ENCODE results near the gene TTLL9.

GRCh38 chr20:31920275-31920855 is 49.9 kb downstream of the TTLL9 start:
- TF ChIP-seq, protein P1, sequence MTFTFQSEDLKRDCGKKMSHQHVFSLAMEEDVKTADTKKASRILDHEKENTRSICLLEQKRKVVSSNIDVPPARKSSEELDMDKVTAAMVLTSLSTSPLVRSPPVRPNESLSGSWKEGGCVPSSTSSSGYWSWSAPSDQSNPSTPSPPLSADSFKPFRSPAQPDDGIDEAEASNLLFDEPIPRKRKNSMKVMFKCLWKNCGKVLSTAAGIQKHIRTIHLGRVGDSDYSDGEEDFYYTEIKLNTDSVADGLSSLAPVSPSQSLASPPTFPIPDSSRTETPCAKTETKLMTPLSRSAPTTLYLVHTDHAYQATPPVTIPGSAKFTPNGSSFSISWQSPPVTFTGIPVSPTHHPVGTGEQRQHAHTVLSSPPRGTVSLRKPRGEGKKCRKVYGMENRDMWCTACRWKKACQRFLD (CRISPR knock-in tag; IDR thresholded peaks at IDR 0.05; ENCODE audit: borderline replicate concordance), result no peak
- TF ChIP-seq, protein P2, sequence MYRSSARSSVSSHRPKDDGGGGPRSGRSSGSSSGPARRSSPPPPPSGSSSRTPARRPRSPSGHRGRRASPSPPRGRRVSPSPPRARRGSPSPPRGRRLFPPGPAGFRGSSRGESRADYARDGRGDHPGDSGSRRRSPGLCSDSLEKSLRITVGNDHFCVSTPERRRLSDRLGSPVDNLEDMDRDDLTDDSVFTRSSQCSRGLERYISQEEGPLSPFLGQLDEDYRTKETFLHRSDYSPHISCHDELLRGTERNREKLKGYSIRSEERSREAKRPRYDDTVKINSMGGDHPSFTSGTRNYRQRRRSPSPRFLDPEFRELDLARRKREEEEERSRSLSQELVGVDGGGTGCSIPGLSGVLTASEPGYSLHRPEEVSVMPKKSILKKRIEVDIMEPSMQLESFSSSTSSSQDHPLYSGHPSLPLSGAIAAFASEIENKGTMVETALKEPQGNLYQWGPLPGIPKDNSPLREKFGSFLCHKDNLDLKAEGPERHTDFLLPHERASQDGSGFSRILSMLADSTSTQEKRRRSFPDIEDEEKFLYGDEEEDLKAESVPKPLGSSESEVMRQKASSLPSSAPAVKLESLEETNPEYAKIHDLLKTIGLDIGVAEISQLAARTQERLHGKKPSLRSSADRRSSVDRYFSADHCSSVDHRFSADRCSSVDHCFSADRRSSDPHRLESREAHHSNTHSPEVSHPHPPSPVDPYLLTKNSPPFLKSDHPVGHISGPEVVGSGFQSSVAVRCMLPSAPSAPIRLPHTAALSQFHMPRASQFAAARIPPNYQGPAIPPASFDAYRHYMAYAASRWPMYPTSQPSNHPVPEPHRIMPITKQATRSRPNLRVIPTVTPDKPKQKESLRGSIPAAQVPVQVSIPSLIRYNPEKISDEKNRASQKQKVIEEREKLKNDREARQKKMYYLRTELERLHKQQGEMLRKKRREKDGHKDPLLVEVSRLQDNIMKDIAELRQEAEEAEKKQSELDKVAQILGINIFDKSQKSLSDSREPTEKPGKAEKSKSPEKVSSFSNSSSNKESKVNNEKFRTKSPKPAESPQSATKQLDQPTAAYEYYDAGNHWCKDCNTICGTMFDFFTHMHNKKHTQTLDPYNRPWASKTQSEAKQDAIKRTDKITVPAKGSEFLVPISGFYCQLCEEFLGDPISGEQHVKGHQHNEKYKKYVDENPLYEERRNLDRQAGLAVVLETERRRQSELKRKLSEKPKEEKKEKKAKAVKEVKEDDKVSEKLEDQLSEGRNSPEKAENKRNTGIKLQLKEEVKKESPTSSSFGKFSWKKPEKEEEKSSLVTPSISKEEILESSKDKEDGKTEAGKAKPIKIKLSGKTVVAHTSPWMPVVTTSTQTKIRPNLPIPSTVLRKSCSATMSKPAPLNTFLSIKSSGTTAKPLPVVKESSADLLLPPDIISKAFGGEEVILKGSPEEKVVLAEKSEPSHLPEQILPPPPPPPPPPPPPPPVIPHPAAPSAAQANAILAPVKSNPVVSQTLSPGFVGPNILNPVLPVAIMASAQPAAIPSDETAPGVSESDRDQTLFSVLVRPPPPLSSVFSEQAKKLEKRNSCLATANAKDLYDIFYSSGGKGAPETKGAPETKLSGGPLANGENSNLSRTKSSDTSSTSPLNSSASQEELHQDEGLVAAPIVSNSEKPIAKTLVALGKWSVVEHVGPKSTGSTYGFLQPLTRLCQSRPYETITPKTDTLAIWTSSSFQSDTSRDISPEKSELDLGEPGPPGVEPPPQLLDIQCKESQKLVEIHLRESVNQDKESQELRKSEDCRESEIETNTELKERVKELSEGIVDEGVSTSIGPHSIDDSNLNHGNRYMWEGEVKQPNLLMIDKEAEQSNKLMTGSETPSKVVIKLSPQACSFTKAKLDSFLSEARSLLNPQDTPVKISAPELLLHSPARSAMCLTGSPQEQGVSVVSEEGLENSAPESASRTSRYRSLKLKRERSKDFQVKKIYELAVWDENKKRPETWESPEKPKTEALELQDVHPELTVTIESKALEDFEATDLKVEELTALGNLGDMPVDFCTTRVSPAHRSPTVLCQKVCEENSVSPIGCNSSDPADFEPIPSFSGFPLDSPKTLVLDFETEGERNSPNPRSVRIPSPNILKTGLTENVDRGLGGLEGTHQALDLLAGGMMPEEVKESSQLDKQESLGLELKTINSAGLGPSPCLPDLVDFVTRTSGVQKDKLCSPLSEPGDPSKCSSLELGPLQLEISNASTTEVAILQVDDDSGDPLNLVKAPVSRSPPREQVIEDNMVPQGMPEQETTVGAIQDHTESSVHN (CRISPR knock-in tag; IDR thresholded peaks at IDR 0.05), result no peak
- TF ChIP-seq CREB1 (IDR thresholded peaks at IDR 0.05) (no peak), CREB1 (CRISPR knock-in tag; IDR thresholded peaks at IDR 0.05) (no peak), BCLAF1 (IDR thresholded peaks at IDR 0.05) (no peak), ZNF563 (CRISPR knock-in tag; IDR thresholded peaks at IDR 0.05) (no peak), TARDBP (CRISPR knock-in tag; IDR thresholded peaks at IDR 0.05) (no peak), TEAD2 (CRISPR knock-in tag; IDR thresholded peaks at IDR 0.05) (no peak), ZNF777 (CRISPR knock-in tag; IDR thresholded peaks at IDR 0.05) (no peak), MBD4 (IDR thresholded peaks at IDR 0.05; ENCODE audit: borderline replicate concordance, low read length) (no peak)
- TF ChIP-seq, protein P3, sequence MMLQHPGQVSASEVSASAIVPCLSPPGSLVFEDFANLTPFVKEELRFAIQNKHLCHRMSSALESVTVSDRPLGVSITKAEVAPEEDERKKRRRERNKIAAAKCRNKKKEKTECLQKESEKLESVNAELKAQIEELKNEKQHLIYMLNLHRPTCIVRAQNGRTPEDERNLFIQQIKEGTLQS (CRISPR knock-in tag; IDR thresholded peaks at IDR 0.05), result no peak
- TF ChIP-seq, protein P4, sequence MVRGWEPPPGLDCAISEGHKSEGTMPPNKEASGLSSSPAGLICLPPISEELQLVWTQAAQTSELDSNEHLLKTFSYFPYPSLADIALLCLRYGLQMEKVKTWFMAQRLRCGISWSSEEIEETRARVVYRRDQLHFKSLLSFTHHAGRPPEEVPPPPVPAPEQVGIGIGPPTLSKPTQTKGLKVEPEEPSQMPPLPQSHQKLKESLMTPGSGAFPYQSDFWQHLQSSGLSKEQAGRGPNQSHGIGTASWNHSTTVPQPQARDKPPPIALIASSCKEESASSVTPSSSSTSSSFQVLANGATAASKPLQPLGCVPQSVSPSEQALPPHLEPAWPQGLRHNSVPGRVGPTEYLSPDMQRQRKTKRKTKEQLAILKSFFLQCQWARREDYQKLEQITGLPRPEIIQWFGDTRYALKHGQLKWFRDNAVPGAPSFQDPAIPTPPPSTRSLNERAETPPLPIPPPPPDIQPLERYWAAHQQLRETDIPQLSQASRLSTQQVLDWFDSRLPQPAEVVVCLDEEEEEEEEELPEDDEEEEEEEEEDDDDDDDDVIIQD (CRISPR knock-in tag; IDR thresholded peaks at IDR 0.05; ENCODE audit: low read depth), result no peak
- TF ChIP-seq, protein P5, sequence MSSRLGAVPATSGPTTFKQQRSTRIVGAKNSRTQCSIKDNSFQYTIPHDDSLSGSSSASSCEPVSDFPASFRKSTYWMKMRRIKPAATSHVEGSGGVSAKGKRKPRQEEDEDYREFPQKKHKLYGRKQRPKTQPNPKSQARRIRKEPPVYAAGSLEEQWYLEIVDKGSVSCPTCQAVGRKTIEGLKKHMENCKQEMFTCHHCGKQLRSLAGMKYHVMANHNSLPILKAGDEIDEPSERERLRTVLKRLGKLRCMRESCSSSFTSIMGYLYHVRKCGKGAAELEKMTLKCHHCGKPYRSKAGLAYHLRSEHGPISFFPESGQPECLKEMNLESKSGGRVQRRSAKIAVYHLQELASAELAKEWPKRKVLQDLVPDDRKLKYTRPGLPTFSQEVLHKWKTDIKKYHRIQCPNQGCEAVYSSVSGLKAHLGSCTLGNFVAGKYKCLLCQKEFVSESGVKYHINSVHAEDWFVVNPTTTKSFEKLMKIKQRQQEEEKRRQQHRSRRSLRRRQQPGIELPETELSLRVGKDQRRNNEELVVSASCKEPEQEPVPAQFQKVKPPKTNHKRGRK (CRISPR knock-in tag; IDR thresholded peaks at IDR 0.05), result no peak

Measured in HepG2 (cell line).